Stimulated activated CD4-positive, alpha-beta T cell treated with anti-CD3 and anti-CD28 coated beads, Interleukin-1b, Interleukin-23, amount 100 ng/mL, for 24 hours (primary cell): ENCODE measurements around the gene LSR.

Source experiments
- DNase-seq, 4 experiments: peaks; one replicate each; pipeline ENCODE4 v3.0.0-alpha.2; 2020; ENCODE audit warnings: low read depth in 4 of 4, low spot score in 1 of 4

Gene LSR

DNA sequence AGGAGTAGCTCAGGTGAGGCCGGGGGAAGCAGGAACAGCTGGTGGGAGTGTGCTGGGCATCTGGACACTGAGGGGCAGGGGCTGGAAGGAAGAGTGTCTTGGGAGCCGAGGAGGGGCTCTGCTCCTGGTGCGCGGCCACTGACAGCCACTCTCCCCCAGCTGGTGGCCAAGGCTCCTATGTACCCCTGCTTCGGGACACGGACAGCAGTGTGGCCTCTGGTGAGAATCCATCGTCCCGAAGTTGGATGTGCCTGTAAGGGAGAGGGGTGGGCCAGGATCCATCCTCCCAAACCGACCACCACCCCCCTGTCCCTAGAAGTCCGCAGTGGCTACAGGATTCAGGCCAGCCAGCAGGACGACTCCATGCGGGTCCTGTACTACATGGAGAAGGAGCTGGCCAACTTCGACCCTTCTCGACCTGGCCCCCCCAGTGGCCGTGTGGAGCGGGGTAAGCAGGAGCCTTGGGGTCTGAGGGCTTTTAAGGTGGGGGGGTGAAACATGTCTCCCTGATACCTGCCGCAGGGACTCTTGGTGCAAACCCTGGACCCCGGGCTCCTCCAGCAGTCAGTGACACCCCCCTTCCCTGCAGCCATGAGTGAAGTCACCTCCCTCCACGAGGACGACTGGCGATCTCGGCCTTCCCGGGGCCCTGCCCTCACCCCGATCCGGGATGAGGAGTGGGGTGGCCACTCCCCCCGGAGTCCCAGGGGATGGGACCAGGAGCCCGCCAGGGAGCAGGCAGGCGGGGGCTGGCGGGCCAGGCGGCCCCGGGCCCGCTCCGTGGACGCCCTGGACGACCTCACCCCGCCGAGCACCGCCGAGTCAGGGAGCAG, 17.9 kb downstream of the LSR start:
- no peak for DNase-seq

DNA sequence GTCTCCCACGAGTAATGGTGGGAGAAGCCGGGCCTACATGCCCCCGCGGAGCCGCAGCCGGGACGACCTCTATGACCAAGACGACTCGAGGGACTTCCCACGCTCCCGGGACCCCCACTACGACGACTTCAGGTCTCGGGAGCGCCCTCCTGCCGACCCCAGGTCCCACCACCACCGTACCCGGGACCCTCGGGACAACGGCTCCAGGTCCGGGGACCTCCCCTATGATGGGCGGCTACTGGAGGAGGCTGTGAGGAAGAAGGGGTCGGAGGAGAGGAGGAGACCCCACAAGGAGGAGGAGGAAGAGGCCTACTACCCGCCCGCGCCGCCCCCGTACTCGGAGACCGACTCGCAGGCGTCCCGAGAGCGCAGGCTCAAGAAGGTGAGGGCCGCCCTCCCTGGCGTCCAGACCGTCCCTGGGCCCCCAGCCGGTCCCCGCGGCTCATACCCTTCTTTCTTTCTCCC, 18.6 kb downstream of the LSR start:
- DNase-seq: peak in 2 of 4 experiments; percentile 23 to 24

DNA sequence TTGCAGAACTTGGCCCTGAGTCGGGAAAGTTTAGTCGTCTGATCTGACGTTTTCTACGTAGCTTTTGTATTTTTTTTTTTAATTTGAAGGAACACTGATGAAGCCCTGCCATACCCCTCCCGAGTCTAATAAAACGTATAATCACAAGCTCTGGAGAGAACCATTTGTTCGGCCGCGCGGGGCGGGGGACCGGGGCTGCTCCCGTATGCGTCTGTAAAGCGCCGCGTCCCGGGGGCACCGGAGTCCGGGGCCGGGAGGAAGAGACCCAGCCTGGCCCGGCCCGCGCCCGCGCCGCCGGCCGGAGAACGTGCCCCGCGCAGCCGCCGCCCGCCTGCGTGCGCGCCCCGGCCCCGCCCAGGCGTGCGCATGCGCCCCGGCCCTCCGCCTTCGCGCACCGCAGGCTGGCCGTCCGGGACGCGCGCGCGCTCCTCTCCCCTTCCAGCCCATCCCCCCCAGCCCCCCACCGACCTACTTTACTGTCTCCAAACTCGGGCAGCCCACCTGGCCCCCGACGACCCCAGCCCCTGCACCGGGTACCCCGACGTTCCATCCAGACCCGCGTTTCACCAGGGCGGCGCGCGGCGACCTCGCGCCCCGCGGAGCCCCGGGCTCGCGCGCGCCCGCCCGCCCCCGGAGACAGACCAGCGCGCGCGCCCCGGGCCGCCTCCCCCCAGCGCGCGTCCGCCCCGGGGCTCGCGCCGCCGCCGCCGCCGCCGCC, 19.2 kb downstream of the LSR start:
- peak; percentile 27 to 67 (median 52) for DNase-seq

DNA sequence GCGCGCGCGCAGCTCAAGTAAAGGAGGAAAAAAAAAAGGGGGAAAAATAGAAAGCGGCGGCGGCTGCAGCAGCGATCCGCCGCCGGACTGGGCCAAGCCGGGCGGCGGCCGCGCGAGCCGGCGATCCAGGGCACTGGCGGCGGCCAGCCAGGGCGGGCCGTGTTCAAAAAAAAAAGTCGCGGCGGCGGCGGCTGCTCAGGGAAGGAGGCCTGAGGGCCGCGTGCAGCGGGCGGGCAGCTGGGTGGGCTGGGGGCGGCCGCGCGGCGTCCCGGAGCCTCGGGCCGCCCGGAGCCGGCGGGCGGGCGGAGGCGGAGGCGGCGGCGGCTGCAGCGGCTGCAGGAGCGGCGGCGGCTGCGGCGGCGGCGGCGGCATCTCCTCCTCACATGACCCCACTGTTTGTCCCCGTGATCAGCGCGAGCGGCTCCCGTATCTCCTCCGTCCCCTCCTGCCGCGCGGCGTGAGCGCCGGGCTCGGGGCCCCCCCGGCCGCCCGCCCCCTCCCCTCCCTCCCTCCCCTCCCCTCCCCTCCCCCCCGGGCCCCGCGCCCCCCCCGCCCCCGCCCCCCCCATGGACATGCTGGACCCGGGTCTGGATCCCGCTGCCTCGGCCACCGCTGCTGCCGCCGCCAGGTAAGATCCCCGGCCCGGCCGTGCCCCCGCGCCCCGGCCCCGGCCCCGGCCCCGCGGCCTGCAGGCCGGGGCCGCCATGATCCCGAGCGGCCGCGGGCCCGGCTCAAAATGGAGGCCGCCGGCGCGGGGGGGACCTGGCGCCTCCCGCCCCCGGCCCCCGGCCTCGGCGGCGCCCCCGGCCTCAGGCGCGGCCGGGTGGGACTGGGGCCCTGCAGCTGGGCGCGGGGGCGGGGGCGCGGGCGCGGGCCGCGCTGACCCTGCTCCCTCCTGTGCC, 20.0 kb downstream of the LSR start, which contains the start of gene USF2:
USF2 (plus strand) TSS at position 427 of the 902 bp plus-strand sequence; CDS start at position 567, 140 bp downstream.
- peak in 2 of 4 experiments; percentile 51 to 54 for DNase-seq

DNA sequence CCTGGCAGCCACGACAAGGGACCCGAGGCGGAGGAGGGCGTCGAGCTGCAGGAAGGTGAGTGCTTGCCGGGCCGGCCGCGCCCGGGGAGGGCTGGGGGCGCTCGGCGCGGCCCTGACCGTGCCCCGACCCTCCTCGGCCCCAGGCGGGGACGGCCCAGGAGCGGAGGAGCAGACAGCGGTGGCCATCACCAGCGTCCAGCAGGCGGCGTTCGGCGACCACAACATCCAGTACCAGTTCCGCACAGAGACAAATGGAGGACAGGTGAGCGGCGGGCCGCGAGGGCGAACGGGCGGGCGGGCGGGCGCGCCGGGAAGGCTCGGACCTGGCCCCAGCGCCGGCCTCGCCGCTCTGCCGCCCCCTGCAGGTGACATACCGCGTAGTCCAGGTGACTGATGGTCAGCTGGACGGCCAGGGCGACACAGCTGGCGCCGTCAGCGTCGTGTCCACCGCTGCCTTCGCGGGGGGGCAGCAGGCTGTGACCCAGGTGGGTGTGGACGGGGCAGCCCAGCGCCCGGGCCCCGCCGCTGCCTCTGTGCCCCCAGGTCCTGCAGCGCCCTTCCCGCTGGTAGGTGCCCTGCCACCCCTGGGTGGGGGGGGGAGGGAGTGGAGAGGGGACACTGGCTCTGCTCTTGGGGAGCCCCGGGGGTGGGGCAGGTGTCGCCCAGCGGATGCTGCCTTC, 20.8 kb downstream of the LSR start:
- DNase-seq: peak in 3 of 4 experiments; percentile 45 to 63 (median 56)

DNA sequence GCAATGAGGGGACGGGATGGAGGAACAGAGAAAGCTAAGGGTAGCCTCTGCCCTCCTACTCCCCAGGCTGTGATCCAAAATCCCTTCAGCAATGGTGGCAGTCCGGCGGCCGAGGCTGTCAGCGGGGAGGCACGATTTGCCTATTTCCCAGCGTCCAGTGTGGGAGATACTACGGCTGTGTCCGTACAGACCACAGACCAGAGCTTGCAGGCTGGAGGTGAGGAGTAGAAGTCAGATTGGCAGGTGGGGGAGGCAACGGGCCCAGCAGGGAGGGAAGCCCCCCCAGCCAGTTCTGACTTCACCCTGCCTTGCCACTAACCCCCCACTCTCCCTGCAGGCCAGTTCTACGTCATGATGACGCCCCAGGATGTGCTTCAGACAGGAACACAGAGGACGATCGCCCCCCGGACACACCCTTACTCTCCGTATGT, 21.6 kb downstream of the LSR start:
- DNase-seq: no peak

DNA sequence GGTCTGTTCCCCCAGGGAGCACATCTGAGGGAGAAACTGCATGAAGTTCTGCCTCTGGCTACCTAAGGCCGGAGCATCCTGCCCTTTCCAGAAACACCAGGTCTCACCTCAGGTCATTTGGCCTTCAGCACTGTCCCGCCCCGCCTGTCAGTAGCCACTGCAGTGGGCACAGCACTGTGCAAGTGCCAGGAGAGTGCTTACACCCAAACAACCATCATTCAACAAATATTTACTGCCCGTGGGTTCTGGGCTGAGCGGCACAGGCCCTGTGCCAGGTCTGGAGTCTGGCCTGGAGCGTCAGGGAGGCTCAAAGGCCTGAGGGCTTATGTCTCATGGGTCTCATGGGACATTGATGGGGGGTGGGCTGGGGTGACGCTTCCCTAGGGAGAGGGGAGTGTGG, 22.7 kb downstream of the LSR start:
- no peak for DNase-seq

DNA sequence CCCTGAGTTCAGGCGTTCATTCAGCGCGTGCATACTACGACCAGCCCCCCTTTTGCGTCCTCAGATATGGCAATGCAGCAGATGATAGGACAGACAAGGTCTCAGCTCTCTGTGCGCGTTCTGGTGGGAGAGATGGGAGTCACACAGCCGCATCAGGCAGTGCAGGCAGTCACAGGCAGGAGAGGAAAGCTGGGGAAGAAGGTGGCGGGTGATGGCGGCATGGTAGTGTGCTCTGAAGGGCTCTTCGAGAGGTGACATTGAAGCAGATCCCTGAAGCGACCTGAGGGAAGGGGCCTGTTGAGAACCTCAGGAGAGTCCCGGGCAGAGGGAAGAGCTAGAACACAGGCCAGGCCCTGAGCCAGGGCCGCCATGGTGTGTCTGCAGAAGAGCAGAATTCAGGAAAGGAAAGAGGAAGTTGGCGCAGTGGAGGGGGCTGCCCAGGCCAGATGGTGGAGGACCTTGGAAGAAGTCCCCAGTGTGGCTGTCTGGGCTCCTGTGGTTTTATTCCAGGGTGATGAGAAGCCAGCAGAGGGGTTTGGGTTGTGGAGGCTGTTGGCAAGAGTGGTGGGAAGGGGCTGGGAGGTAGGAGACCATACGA, 23.4 kb downstream of the LSR start:
- no peak for DNase-seq

DNA sequence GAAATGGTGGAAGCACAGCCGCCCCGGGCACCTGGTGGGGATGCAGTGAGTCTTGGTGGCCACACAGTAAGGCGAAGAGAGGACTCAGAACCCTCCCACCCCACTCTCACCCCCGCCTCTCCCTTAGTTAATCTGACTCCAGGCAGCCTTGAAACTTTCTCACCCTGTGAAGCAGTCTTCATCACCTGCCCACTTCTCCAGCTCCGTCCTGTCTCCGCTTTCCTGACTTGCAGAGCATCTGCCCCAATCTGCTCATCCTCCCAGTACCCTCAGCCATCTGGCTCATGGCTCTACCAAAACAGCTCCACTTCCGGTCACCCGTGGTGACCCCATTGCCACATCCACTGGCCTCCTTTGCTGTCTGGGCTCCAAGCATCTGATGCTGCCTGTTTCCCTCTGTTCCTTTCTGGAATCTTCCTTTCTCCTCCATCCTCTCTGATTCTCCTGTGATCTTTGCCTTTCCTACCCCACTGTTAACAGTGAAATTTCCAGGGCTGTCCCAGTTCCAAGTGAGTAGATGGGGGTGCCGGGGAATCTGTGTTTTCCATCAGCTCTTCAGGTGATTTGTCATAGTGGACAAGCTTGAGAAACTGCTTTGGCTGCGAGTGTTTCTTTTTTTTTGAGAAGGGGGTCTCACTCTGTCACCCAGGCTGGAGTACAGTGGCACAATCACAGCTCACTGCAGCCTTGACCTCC, 24.3 kb downstream of the LSR start:
- DNase-seq: no peak

DNA sequence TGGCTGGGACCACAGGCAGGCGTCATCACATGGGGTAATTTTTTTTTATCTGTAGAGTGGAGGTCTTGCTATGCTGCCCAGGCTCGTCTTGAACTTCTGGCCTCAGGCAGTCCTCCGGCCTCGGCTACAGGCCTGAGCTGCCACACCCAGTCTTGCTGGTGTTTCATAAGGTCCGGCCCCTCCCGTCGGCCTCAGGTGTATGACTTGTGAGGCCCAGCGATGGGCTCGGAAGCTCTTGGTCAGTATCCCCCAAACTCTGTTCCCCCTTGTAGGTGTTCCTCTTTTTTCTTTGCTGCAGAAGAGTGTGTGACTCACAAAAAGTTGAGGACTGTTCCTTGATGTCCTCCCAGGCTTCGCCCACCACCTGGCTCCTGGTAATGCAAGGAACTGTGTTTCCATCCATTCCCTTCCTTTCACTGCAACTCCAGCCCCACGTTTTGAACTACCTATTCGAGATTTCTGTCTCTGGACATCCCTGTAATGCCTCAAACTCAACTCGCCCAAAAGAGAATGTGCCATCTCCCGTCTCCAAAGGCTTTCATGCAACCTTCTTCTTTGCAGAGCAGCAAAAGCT, 25.0 kb downstream of the LSR start:
- no peak for DNase-seq

DNA sequence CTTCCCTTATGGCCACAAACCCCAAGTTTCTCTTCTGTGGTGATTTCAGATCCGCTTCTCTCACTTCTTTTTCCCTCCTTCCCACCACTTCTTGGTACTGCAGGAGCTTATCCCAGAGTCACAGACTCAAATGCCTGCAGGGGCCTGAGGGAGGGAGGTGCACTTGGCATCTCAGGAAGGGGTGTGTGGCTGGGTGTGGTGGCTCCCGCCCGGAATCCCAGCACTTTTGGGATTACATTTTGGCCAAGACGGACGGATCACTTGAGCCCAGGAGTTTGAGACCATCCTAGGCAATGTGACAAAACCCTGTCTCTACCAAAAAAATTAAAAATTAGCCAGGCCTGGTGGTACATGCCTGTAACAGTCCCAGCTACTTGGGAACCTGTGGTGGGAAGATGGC, 25.5 kb downstream of the LSR start:
- DNase-seq: no peak

DNA sequence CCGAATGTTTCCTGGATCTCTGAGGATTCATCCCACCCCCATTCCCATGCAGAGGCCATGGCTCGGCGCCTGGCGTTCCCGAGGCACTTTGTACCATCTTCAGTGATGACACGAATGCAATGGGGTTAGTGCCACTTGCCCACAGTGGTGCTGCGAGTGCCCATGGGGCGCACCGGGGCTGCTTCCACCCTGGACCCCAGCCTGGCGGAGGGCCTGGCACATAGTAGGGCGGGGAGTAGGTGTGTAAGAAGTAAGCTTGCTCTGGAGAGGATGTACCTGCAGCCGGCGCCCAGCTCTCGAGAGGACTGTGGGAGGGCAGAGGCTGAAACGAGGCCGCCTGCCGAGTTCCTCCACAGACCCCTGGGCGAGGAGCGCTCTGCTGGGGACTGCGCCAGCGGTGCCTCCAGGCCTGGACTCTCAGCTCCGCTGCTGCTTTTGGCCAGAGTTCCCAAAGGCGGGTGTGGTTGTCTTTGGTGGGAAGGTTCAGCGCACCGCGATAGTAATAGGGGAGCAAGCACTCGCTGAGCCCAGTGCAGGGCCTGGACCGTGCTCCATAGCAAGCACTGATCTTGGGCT, 28.0 kb downstream of the LSR start:
- DNase-seq: no peak

DNA sequence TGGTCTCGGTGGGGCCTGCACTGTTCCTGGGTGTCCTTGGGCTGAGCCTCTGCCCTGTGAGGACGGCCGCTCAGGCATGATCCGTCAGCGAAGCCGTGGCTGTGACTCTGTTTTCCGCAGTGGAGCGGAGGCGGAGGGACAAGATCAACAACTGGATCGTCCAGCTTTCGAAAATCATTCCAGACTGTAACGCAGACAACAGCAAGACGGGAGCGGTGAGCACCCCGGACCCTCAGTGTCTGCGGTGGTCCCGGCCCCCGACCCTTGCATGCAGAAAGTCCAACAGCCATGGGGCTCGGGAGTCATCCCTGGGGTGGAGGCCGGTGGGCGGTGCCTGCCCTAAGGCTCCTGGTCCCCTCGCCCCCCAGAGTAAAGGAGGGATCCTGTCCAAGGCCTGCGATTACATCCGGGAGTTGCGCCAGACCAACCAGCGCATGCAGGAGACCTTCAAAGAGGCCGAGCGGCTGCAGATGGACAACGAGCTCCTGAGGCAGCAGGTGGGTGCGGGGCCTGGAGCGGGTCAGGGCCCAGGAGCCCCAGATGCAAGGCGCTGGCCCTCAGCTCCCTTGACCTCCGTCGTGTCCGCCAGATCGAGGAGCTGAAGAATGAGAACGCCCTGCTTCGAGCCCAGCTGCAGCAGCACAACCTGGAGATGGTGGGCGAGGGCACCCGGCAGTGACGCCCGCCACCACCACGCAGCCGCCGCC, 29.9 kb downstream of the LSR start:
- DNase-seq: no peak

DNA sequence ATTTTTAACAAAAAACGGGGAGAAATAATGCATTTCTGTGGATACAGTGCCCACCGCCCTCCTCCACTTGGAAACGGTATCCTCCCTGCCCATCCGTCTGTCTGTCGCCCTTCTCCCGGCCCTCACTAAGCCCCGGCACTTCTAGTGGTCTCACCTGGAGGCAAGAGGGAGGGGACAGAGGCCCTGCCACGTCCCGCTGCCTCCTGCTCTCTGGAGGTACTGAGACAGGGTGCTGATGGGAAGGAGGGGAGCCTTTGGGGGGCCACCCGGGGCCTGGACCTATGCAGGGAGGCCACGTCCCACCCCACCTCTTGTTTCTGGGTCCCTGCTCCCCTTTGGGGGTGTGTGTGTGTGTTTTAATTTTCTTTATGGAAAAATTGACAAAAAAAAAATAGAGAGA, 30.6 kb downstream of the LSR start:
- no peak for DNase-seq

DNA sequence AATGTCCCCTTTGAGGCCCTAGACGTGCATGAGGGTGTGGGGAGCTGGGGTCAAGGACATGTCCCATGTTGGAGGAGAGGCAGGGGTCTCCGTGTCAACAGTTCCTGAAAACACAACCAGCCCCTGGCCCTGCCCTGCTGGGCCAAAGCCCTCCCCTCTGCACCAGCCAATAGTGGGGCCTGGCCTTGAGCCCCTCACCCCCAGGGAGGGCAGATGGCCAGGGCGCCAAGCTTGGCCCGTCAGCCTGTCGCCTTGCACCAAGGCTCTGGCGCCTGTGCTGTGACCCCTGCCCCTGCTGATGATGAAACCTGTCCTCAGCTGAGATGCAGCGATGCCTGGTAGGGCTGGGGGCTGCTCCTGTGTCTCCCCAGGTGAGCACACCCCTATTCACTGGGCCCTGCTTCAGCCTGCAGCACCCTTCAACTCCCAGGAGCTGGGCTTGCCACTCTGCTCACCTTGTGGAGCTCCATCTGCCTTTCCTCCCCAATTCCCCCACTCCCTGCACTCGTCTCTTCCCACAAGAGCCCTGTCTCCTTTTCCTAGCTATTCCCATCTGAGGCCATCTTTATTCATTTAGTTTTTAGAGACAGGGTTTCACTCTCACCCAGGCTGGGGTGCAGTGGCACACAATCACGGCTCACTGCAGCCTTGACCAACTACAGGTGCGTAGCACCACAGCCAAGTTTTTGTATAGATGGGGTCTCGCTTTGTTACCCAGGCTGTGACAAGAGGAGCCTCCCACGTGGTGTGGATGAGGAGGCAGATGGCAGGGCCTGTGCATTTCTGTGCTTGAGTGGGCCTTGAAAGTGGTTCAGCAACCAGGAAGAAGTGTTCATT, 31.4 kb downstream of the LSR start:
- no peak for DNase-seq

DNA sequence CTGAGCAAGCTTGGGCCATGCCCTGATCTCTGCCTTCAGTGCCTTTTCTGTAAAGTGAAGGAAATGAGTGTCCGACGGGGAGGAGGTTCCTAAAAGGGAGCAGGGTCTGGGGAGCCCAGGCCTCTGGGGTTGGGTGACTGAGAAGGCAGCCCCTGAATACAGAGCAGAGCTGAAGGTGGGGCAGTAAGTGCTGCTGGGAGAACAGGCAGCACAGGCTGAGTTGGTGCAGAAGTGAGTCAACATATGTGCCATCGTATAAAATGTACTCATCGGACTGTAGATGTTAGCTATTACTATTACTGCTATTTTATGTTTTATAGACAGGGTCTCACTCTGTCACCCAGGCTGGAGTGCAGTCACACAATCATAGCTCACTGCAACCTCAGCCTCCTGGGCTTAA, 32.5 kb downstream of the LSR start:
- no peak for DNase-seq
